Activated T-cell treated with anti-CD3 and anti-CD28 coated beads, Interleukin-2, amount 50 U/mL, for 48 hours (primary cell): ENCODE results near the gene SBNO1.
A peak's percentile ranks its signal among the peaks of the same experiment; 100 is the strongest.
"Not testable (repeated sequence)": the region's sequence is repeated elsewhere in the genome, so short reads cannot be mapped to it uniquely, and the experiment has no call there.

Experiments
- DNase-seq, 2 experiments: peaks; one replicate each; pipeline ENCODE4 v3.0.0-alpha.2; 2020

Gene SBNO1

GRCh38 chr12:123388177-123388950 is 23.7 kb upstream of the SBNO1 start:
- peak; percentile 85 to 86 for DNase-seq

- DNase-seq: peak in 1 of 2 experiments; percentile 30
Observed at GRCh38 chr12:123387508-123388176, 23.0 kb upstream of the SBNO1 start.

GRCh38 chr12:123385536-123385935 is 20.9 kb upstream of the SBNO1 start:
- not testable (repeated sequence) for DNase-seq

DNA sequence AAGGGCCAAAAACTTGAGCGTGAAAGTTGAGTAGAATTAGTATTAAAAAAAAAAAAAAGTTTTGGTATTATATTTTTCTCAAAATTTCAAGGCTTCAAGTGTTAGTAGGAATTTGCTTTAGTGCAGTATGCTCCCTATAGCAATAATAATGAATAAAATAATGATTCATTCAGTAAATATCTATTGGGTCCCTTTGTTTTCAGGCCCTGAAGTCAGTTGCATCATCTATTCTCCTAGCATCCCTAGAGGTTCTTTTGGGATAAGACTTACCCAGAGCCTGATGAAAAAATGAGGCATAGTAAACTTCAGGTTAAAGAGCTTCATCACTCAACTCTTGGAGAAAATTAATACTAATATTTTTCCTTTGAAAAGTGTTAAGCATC is 20.3 kb upstream of the SBNO1 start:
- no peak for DNase-seq

DNA sequence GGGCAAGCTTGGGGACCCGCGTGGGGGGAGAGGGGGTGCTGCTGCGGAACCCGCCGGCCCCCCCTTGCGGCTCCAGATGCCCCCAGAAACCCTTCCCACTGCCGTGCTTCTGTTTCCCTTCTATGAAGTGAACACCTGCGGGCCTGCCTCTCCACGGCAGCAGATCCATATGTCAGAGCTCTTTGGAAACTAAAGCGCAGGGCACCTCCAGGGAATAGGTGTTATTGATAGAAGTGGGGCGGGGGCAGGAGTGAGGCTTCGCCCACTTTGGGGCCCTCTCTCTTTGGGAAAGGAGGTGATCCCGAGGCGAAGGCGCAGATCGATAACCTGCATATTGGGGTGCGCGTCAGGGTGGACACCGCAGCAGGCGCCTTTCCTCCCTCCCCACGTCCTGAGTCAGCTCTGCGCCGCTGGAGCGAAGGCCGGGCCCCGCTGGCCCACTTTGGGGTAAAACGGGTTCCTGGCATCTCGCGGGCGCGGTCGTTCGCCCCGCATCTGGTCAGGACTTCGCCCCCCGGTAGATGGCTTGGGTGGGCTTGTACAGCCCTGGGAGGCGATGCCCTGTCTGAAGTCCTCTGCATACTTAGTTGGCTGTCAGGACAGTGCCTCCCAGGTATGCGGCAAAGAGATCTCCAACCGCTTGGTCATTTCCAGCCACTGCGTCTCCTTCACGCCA is 19.8 kb upstream of the SBNO1 start:
- peak in 1 of 2 experiments; percentile 63 for DNase-seq

DNA sequence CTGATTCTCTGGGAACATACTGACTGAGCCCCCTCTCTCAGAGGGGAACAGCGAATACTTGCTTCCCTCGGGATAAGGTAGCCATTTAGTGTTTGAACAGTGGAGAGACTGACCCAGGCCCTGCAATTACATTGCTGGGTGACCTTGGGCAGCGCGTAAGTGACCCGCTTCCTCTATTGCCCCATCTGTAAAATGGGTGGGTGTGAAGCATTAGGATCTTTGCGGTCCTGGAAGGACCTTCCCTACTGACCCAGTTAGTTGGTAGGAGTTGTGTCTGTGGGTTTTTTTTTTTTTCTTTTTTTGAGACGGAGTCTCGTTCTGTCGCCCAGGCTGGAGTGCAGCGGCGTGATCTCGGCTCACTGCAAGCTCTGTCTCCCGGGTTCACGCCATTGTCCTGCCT is 18.0 kb upstream of the SBNO1 start:
- DNase-seq: no peak

DNA sequence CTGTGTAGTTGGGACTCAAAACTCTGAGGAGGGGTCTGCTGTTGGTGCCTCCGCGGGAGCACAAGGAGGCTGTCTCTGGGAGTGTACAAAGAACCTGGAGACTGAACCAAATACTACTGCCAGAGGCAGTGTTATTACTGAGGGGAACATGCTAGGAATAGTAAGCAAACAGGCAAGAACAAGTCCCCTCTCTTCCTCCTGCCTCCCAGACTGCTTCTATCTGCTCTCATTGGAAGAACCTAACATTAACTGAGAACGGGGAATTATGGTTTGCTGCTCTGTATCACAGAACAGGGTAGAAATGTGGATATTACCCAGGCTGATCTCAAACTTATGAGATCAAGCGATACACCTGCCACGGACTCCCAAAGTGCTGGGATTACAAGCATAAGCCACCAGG is 14.7 kb upstream of the SBNO1 start:
- no peak for DNase-seq

- DNase-seq: not testable (repeated sequence)
Observed at GRCh38 chr12:123372415-123372814, 7.8 kb upstream of the SBNO1 start.

GRCh38 chr12:123371667-123372368 is 7.2 kb upstream of the SBNO1 start:
- not testable (repeated sequence) for DNase-seq

- DNase-seq: no peak
Observed at GRCh38 chr12:123369229-123369628, 4.6 kb upstream of the SBNO1 start.

DNA sequence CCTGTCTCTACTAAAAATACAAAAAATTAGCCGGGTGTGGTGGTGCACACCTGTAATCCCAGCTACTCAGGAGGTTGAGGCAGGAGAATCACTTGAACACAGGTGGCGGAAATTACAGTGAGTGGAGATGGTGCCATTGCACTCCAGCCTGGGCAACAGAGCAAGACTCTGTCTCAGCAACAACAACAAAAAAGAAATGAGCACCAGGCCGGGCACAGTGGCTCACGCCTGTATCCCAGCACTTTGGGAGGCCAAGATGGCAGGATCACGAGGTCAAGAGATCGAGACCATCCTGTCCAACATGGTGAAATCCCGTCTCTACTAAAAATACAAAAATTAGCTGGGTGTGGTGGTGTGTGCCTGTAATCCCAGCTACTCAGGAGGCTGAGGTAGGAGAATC is 3.8 kb upstream of the SBNO1 start:
- not testable (repeated sequence) for DNase-seq

DNA sequence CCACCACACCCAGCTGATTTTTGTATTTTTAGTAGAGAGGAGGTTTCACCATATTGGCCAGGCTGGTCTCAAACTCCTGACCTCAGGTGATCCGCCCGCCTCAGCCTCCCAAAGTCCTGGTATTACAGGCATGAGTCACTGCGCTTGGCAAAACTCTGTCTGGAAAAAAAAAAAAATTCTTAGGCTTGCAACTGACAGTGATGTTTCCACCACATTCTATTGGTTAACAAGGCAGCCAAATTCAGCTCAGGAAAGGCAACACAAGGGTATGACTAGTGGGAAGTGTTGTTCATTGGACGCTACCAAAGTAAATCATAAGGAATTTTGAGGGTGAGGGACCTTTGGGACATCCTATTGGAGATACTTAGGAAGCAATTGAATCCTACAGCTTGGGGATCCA is 2.9 kb upstream of the SBNO1 start:
- DNase-seq: no peak

- DNase-seq: peak; percentile 96 to 97
Observed at GRCh38 chr12:123365025-123365917, 624 bp upstream of the SBNO1 start.

- peak; percentile 63 for DNase-seq
Observed at GRCh38 chr12:123363740-123364531, 711 bp downstream of the SBNO1 start.

DNA sequence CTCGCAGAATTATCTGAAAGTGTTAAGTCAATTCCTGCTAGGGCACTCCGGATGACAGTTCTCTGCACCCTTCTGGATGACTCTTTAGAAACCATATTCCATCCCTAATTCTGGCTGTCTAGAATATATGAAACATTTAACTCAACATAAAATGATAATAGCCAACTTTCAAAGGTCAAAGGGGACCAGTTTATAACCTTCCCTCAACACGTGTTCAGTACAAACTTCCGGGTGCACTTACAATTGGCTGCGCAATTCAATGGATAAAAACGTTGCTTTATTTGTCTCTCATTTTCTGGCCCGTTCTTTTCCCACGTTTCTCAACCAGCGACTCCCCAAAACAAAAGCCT is 1.3 kb downstream of the SBNO1 start:
- DNase-seq: no peak

GRCh38 chr12:123358035-123358434 is 6.6 kb downstream of the SBNO1 start:
- no peak for DNase-seq

GRCh38 chr12:123356159-123356670 is 8.4 kb downstream of the SBNO1 start:
- DNase-seq: no peak

DNA sequence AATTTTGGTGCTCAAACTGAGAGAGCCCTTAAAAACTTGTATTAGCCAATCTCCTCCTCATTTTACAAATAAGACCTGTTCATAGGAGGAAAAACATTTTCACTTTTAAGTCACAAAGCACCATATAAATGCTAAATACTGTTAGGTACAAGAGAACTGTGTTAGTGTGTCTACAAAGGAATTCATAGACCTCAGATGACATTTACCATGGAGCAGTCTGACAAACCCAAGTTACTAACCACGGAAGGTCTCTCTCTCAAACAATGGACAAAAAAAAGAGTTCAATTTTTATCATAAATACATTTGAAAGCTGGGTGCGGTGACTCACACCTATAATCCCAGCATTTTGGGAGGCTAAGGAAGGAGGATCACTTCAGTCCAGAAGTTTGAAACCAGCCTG is 10.0 kb downstream of the SBNO1 start:
- DNase-seq: no peak

GRCh38 chr12:123351349-123351748 is 13.3 kb downstream of the SBNO1 start:
- no peak for DNase-seq

GRCh38 chr12:123346946-123347345 is 17.7 kb downstream of the SBNO1 start:
- DNase-seq: no peak

DNA sequence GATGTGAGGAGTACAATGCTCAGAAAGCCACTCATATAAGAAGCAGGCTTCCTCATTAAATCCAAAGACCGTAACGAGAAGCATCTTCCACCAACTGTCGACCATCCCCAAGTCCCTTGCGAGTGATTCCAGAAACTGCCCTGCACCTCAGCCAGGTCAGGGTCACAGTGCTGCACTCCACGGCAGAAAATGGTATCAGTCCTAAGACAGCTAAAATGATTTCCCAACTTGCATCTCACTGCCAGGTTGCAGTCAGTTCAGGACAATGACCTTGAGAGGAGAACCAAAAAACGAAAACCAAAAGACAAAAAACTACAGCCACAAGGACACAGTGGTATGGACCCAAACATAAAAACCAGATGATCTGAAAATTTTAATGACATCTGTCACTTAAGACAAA is 20.6 kb downstream of the SBNO1 start:
- no peak for DNase-seq
